IPS DF 6.9 (cell line): ENCODE results near the gene GPR65.

Experiments used
- DNase-seq: peaks from one replicate; pipeline ENCODE4 v3.0.0-alpha.2; 2013; ENCODE audit warnings: low read depth, low spot score
- H3K27ac ChIP-seq: one replicate; pipeline ENCODE4 v1.5.1; 2013; ENCODE audit warnings: low read length, control low read depth
- H3K27me3 ChIP-seq: 2 replicates; pipeline ENCODE4 v1.6.1; 2013; ENCODE audit warnings: mild to moderate bottlenecking, low read length; ENCODE audit not compliant: control insufficient read depth, insufficient read depth
- H3K36me3 ChIP-seq: 2 replicates; pipeline ENCODE4 v1.6.1; 2013; ENCODE audit warnings: low read length; ENCODE audit not compliant: control insufficient read depth, insufficient read depth
- H3K4me1 ChIP-seq: 2 replicates; pipeline ENCODE4 v1.6.1; 2013; ENCODE audit warnings: low read length; ENCODE audit not compliant: control insufficient read depth, insufficient read depth
- H3K4me3 ChIP-seq: 2 replicates; pipeline ENCODE4 v1.5.1; 2013; ENCODE audit warnings: mild to moderate bottlenecking, low read length
- H3K9me3 ChIP-seq: 2 replicates; pipeline ENCODE4 v1.6.1; 2013; ENCODE audit warnings: low read length, inconsistent platforms; ENCODE audit not compliant: control insufficient read depth, insufficient read depth
- WGBS: extraction: QIAGEN DNeasy Blood & Tissue Kit; methylation state at CpG from one replicate; pipeline ENCODE4 v1.1.7; 2013; ENCODE audit warnings: mixed read lengths, missing lambda C conversion rate; ENCODE audit not compliant: insufficient read length, insufficient coverage; 5-methylcytosine and 5-hydroxymethylcytosine counted together

GPR65 gene, protein sequence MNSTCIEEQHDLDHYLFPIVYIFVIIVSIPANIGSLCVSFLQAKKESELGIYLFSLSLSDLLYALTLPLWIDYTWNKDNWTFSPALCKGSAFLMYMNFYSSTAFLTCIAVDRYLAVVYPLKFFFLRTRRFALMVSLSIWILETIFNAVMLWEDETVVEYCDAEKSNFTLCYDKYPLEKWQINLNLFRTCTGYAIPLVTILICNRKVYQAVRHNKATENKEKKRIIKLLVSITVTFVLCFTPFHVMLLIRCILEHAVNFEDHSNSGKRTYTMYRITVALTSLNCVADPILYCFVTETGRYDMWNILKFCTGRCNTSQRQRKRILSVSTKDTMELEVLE

DNA sequence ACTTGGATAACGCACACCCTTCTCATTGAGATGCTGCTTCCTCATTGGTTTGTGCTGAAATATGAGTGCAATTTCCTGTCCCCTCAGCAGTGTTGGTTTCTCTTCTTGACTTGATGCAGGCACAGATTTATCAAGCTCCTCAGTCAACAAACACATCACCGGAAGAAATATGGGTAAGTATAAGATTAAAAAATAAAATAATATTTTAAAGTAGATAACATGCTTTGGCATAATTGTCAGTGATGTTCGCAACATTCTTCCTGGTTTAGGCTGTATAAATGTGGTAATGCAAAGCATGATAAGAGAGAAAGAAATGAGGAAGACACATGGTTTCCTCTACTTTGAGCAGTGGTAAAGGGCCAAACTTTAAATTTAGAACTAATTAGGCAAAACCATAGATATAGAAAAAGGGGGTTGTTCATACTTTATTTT is at the start of gene GPR65:
Gene GPR65, plus strand, starts transcription at position 86 of the 432 bp plus-strand sequence. CDS start 5,713 bp downstream, outside the sequence.
- Histone ChIP-seq H3K27me3 (no peaks in the 10 kb centered on the region), H3K4me1 (no peaks in the 10 kb centered on the region), H3K9me3 (no peaks in the 10 kb centered on the region), H3K4me3 (no peak within 1 kb of the TSS), H3K27ac (no peak within 1 kb of the TSS), H3K36me3 (no peaks in the 10 kb centered on the region)
- DNase-seq = no peak
- WGBS = no CpG with 5 or more reads among the region's 3 CpGs

DNA sequence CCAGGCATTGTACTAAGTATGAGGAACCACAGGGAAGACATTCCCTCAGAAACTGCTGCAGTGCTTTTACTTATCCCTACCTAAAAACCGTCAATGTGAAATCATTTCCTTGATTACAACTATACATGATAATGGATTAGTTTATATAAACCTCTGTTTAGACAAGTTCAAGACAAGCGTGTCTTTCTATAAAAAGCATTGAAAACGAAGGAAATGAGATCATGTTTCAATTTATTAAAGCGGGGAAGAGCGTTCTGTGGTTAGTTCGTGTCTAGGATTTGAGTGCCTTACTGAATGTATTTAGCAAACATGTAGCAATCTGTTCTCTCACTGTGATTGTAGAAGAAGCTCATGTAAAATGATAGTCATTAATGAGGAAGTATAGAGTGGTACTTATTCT is 49.4 kb upstream of the GPR65 start:
- Histone ChIP-seq H3K36me3 (no peaks in the 10 kb centered on the region), H3K4me3 (no peak overlapping the region), H3K27me3 (no peaks in the 10 kb centered on the region), H3K9me3 (no peaks in the 10 kb centered on the region), H3K4me1 (no peaks in the 10 kb centered on the region), H3K27ac (no peak overlapping the region)
- WGBS = no CpG with 5 or more reads among the region's 6 CpGs
- no peak for DNase-seq

DNA sequence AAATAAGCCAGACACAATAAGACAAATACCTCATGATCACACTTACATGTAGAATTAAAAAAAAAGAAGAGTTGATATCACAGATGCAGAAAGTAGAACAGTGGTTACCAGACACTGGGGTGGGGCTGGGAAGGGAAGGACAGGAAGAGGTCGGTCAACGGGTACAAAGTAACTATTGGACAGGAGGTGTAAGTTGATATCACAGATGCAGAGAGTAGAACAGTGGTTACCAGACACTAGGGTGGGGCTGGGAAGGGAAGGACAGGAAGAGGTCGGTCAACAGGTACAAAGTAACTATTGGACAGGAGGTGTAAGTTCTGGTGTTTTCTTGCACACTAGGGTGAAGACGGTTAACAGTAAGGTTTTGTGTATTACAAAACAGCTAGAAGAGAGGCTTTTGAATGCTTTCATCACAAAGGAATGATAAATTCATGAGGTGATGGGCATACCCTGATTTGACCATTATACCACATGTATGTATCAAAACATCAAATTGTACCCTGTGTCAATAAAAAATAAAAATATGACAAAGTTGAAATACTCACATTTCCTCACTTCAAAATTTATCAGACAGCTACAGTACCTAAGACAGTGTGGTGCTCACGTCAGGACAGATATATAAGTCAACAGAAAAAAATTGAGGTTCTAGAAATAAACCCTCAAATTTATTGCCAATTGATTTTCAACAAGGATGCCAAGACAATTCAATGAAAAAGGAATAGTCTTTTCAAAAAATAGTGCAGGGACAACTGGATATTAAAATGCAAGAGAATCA is 44.7 kb upstream of the GPR65 start:
- H3K4me1 ChIP-seq = no peaks in the 10 kb centered on the region
- no peaks in the 10 kb centered on the region for H3K27me3 ChIP-seq
- H3K36me3 ChIP-seq = no peaks in the 10 kb centered on the region
- no CpG with 5 or more reads among the region's 5 CpGs for WGBS
- H3K4me3 ChIP-seq = no peak overlapping the region
- DNase-seq = no peak
- H3K9me3 ChIP-seq = no peaks in the 10 kb centered on the region
- H3K27ac ChIP-seq = no peak overlapping the region

DNA sequence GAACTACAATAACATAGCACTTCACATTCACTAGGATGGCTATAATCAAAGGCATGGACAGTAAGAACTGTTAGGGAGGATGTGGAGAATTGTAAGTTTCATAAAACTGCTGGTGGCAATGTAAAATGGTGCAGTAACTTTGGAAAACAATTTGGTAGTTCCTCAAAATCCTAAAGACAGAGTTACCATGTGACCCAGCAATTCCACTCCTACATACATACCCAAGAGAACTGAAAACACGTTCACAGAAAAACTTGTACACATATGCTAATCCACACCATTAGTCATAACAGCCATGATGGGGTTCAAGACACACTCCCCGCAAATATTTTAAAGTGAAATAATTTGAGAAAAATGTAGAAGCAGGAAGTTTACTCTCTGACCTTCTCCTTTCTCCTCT is 43.7 kb upstream of the GPR65 start:
- DNase-seq = no peak
- WGBS = no CpG with 5 or more reads among the region's 2 CpGs
- H3K4me3 ChIP-seq = no peak overlapping the region
- H3K4me1 ChIP-seq = no peaks in the 10 kb centered on the region
- H3K9me3 ChIP-seq = no peaks in the 10 kb centered on the region
- H3K36me3 ChIP-seq = no peaks in the 10 kb centered on the region
- no peak overlapping the region for H3K27ac ChIP-seq
- no peaks in the 10 kb centered on the region for H3K27me3 ChIP-seq

DNA sequence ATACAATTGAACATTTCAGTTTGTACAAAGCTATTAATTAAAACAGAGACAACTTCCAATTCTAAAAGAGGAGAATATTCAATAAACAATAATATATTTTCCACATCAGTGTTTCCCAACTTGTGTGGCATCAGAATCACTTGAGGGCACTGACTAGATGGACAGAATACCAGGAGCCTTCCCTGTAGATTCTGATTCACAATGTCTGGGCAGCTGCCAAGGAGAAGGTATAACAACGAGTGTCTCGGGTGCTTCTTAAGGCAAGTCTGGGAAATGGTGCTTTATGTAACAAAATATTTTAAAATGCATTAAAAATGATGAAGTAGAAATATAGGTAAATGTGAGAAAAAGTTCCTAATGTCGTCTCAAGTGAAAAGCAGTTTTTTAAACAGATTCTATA is 38.1 kb upstream of the GPR65 start:
- WGBS = 100% methylated on average over 1 of the region's 3 CpGs
- H3K4me1 ChIP-seq = no peaks in the 10 kb centered on the region
- H3K27me3 ChIP-seq = no peaks in the 10 kb centered on the region
- no peak overlapping the region for H3K27ac ChIP-seq
- H3K36me3 ChIP-seq = no peaks in the 10 kb centered on the region
- H3K4me3 ChIP-seq = no peak overlapping the region
- H3K9me3 ChIP-seq = no peaks in the 10 kb centered on the region
- DNase-seq = no peak

DNA sequence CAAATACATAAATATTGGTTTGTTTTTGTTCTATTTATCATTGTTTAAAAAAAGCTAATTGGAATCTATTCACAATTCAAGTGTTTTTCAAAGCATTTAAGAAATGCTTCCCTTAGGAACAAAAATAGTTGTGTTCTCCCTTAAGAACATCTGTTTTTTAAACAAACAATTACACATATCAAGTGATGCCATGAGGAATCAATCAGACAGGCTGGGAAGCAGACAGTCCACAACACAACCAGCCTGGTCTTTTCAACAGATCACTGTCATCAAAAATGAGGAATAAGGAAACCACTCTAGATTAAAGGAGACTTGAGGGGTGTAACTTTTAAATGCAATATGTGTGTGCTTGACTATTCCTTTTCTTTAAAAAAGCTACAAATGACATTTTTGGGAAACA is 37.4 kb upstream of the GPR65 start:
- DNase-seq = no peak
- H3K36me3 ChIP-seq = no peaks in the 10 kb centered on the region
- no peak overlapping the region for H3K27ac ChIP-seq
- no peaks in the 10 kb centered on the region for H3K4me1 ChIP-seq
- H3K27me3 ChIP-seq = no peaks in the 10 kb centered on the region
- H3K4me3 ChIP-seq = no peak overlapping the region
- H3K9me3 ChIP-seq = no peaks in the 10 kb centered on the region

DNA sequence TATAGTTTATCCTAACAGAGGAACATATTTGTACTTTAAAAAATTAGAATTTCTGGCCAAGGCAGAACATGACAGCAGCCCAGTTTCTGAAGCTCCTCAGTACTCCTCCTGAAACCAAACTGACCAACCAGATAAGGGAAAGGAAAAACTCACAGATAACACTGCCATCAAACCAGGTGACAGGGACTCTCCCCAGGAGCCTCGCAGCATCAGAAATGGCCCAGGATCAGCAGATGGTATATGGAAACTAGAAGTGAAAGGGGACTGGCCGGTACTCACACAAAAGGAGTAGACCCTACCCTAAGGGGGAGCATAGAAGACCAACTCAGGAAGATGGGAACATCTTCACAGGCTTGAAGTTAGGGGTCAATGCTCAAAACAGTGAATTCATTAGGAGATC is 33.9 kb upstream of the GPR65 start:
- WGBS = no CpG with 5 or more reads among the region's 2 CpGs
- Histone ChIP-seq H3K27ac (no peak overlapping the region), H3K9me3 (no peaks in the 10 kb centered on the region), H3K36me3 (no peaks in the 10 kb centered on the region), H3K4me1 (no peaks in the 10 kb centered on the region), H3K27me3 (no peaks in the 10 kb centered on the region), H3K4me3 (no peak overlapping the region)
- DNase-seq = no peak

DNA sequence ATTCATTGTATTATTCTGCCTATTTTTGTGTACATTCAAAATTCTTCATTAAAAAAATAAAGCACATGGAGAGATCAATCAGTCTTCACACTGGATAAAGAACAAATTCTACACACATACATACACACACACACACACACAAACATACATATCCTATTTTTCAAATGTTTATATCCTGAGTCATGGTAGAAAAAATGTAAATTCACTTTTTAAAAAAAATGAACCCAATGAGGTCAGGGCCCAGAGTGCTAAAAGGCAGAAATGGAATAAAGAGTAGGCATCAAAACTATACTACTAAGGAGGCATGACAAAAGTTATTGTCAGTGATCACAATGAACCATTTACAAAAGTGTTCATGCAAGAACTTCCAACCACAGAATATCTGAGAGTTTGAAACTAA is 29.3 kb upstream of the GPR65 start:
- H3K27me3 ChIP-seq = no peaks in the 10 kb centered on the region
- H3K4me3 ChIP-seq = no peak overlapping the region
- no peak for DNase-seq
- H3K9me3 ChIP-seq = no peaks in the 10 kb centered on the region
- no peaks in the 10 kb centered on the region for H3K4me1 ChIP-seq
- H3K36me3 ChIP-seq = no peaks in the 10 kb centered on the region
- H3K27ac ChIP-seq = no peak overlapping the region

DNA sequence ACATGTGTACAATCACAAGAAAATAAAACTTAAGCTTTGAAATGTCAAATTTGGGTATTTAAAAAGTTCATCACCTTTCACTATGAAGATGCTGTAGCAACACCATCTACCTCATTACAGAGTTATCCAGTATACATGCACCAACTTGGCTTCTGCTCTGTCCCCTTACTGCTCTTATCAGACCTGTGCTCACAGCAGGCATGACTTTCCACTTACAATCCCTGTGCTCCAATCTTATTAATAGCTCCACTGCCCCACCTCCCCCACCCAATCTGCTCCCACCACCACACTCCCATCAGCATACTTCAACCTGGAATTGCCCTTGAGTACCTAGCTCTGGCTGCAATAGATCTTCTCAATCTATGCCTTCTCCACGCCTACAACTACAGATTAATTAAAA is 25.2 kb upstream of the GPR65 start:
- H3K27me3 ChIP-seq = no peaks in the 10 kb centered on the region
- no peak overlapping the region for H3K4me3 ChIP-seq
- H3K4me1 ChIP-seq = no peaks in the 10 kb centered on the region
- H3K9me3 ChIP-seq = no peaks in the 10 kb centered on the region
- DNase-seq = no peak
- no peaks in the 10 kb centered on the region for H3K36me3 ChIP-seq
- no peak overlapping the region for H3K27ac ChIP-seq
- WGBS = no CpG with 5 or more reads among the region's 1 CpG

DNA sequence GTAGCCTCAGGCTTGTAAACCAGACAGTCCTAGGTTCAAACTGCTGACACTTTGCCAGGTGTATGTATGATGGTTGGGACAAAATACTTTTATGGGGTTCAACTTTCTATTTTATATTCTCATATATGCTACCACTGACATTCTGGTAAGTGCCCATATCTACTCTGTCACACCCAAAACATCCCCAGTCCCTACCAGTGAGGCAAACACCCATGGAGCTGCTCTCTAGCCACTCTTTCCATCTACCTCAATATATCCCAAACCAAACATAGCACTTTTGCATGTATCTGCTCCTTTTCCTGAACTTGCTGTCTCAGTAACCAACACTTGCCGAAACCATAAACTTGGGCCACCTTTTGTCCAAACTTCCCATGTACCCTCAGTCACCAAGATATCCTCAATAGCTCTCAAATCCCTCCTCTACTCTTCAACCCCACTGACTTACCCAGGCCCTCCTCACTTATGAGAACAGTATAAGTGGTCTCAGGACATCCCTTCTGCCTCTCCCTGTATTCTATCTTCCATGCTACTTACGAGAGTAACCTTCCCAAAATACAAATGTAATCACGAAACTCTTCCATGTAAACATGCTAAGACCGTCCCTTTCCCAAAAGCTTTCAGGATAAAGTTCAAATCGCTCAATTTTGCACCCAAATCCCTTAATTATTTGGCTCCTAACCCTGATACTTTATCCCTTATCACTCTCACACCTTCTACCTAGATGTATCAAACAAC is 15.5 kb upstream of the GPR65 start:
- Histone ChIP-seq H3K27ac (no peak overlapping the region), H3K27me3 (no peaks in the 10 kb centered on the region), H3K36me3 (no peaks in the 10 kb centered on the region), H3K4me1 (peaks cover 1% of the 10 kb centered on the region; the same call in 1 of the 2 replicates), H3K4me3 (no peak overlapping the region), H3K9me3 (no peaks in the 10 kb centered on the region)
- DNase-seq = no peak
- no CpG with 5 or more reads among the region's 5 CpGs for WGBS
